OCI-LY1 (cell line): ENCODE data around the gene BMPR1B.

Source experiments
- EZH2 ChIP-seq: fragments of 200-600 bp; sonication (generic), shearing (Covaris generic); IDR thresholded peaks from 2 replicates; pipeline ENCODE4 v1.8.0; 2017; ENCODE audit warnings: borderline replicate concordance, mixed run types, mild to moderate bottlenecking, antibody characterized with exemption, low read length, moderate library complexity, mixed read lengths
- TF ChIP-seq, protein P1 (sequence below): fragments of 200-600 bp; sonication (generic), shearing (Covaris generic); IDR thresholded peaks from 2 replicates; pipeline ENCODE4 v1.5.1; 2017; ENCODE audit warnings: mild to moderate bottlenecking, antibody characterized with exemption, low read length, moderate library complexity, mixed read lengths

DNA sequence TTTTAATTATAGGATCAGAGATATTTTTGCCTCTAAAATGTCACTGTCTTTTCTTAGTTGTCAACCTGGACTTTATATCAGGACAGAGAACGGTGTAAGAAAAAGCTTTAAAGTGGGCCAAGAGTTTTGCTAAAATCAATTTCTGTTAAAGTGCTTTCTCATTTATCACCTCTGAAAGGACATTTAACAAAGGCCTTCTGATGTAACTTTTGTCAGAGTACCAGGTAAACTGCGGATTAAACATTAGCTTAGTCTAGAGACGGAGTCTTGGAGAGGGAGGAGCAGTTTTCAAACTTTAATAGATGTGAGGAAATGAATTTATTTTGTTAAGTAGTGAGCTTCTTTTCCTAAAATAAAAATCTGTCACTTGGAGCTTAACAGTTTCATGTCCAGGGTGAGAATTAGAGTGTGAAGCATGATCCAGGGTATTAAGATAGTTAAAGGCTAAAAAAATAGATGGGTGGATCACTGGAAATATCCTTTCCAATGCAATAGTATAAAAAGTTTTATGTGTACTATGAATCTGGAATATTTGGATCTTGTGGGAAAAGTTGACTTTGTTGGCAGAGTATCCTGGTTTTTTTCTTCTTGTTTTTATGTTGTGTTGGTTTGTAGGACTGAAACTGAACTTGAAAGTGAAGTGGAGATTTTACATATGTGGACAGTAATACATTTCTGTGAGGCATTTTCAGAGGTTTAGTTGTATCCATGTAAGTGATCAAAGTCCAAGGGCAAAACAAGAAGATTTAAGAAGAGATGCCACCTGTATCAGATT, 33.6 kb upstream of the BMPR1B start:
- TF ChIP-seq, protein P1, sequence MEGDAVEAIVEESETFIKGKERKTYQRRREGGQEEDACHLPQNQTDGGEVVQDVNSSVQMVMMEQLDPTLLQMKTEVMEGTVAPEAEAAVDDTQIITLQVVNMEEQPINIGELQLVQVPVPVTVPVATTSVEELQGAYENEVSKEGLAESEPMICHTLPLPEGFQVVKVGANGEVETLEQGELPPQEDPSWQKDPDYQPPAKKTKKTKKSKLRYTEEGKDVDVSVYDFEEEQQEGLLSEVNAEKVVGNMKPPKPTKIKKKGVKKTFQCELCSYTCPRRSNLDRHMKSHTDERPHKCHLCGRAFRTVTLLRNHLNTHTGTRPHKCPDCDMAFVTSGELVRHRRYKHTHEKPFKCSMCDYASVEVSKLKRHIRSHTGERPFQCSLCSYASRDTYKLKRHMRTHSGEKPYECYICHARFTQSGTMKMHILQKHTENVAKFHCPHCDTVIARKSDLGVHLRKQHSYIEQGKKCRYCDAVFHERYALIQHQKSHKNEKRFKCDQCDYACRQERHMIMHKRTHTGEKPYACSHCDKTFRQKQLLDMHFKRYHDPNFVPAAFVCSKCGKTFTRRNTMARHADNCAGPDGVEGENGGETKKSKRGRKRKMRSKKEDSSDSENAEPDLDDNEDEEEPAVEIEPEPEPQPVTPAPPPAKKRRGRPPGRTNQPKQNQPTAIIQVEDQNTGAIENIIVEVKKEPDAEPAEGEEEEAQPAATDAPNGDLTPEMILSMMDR: no peak
- TF ChIP-seq EZH2: no peak
